Dermis blood vessel endothelial cell (primary cell): Measurements from ENCODE around the gene SLC49A4. TPM values are rescaled to one million over a fixed set of nuclear protein-coding genes. Genes with fewer than 3 reads are reported as not detected.

Experiments
- DNase-seq: peaks from one replicate; pipeline ENCODE4 v3.0.0; 2010
- total RNA-seq: library from RNA; depleted of rRNA; stranded (reverse); fragments of >200 nt; gene quantifications from 2 replicates; pipeline ENCODE4 v1.2.3, GENCODE V29; 2014

SLC49A4 gene
- total RNA-seq, 1 donor from 2014 or later: 18.7 TPM

- no peak for DNase-seq
These were observed 7.0 kb upstream of the SLC49A4 start for GRCh38 chr3:122787872-122788271.

DNA sequence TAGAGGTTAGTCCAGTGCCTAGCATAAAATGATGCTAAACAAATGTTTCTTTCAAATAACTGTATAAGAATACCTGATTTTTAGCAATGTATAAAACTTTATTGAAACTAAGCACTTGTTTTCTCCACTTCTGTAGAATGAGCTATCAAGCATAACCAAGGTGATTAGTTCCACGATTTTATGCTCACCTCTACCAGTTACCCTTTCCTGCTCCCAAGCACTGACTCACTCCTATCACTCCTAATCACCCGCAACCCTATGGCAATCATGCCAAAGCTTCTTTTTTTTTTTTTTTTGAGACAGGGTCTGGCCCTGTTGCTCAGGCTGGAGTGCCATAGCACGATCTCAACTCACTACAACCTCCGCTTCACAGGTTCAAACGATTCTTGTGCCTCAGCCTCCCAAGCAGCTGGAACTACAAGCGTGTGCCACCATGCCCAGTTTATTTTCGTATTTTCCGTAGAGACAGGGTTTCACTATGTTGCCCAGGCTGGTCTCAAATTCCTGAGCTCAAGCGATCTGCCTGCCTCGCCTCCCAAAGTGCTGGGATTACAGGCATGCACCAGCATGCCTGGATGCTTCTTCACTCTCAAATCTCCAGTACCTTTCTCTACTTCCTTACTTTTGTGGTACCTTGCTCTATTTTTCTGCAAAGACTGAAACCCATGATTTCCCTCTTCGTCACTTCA is 5.1 kb upstream of the SLC49A4 start:
- DNase-seq: no peak

DNA sequence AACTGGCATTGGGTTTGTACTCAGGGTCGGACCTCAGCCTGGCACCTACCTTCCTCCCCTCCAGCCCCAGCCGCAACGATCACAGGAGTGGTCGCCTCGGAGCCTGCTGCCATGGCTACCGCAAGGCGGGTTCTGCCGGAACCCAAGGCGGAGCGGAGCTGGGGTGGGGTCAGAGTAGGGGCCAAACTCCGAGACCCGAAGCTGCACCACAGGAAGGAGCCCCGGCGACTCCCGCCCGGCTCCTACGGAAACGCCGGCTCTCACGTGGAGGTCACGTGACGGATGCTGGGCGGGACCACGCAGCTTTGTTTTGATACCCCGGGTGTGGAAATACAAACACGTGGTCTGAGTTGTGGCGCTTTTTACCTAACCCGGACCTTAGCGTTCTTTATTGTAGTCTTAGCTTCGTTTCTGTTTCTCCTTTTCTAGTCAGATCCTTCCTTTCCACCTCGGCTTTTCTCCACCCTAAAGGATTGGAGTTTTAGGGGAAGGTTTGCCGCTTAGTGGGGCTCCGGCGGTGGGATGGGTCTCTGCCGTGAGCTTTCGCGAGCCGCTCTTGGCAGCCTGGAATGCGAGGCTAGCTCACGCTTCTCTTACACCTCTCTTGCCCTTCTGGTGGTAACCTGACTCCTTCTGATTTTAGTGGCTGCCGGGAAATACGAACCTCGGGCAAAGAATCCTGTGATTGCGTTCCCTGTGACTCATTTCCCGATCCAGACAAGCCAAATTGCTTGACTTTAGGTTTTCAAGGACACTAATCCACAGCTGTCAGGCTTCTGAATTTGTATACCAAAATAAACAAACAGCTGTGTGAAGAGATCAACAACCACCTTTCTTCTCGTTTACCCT is 1.1 kb upstream of the SLC49A4 start, which contains the start of gene HSPBAP1:
Gene HSPBAP1 (minus strand): TSS at position 264 of the 849 bp plus-strand sequence. CDS start 151 bp downstream, at position 113.
- peak; percentile 94 for DNase-seq

GRCh38 chr3:122794483-122794778 is 438 bp upstream of the SLC49A4 start:
- no peak for DNase-seq

DNA sequence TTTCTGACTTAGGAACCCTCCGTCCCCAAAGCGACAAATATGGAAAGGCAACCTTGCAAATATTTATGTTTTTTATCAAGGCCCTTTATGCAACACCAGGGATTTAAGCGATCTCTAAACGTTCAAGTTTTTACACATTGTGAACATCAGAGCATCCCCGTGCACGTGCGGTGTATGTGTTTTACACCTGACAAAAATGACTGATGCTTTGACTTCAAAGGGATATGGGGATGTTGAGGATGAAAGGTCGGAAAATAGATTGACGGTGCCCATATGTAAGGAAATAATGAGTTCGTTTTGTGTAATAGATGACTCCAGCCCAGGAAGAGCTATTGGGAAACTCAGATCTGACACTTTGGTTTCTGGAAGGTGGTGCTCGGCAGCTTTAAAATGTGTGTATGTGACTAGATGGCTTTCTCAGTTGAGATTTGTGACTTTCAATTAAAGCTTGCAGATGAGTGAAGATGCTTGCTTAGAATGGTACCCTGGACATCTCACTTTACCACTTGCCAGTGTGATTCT is 866 bp downstream of the SLC49A4 start:
- DNase-seq: no peak

GRCh38 chr3:122797291-122797690 is 2.4 kb downstream of the SLC49A4 start:
- DNase-seq: no peak

GRCh38 chr3:122799322-122799721 is 4.5 kb downstream of the SLC49A4 start:
- no peak for DNase-seq

DNA sequence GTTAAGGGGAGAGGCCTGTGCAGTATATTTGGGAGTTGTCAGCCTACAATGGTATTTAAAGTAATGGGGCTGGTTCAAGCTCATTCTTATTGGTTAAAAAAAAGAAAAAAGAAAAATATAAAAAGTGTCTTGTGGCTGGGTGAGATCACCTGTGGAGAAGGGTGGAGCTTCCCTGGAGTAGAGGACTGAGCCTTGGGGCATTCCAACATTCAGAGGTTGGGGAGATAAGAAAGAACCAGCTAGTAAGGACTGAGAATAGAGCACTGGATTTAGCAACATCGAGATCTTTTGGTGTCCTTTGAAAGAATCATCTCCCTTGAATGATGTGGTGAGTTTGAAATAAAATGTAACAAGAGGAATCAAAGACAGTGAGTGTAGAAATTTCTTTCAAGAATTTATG is 5.2 kb downstream of the SLC49A4 start:
- DNase-seq: no peak

GRCh38 chr3:122800706-122801237 is 5.9 kb downstream of the SLC49A4 start:
- DNase-seq: no peak

DNA sequence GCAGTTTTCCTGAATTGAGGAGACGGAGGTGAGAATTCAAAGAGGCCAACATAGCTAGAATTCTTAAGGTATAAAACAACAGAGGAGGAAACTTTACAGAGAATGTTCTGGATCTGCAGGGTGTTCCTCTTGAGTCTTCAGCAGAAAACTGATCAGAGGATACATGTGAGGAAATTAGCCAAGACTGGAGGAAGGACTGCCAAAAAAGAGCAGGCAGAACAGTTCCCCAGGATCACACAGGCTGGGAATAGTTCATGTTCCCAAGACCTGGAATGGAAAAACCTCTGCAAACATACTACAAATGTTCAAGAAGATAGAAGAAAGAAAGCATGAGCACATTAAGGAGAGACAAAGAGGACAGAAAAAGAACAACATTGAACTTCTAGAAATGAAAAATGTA is 7.5 kb downstream of the SLC49A4 start:
- no peak for DNase-seq

- DNase-seq: no peak
These were observed 9.1 kb downstream of the SLC49A4 start for GRCh38 chr3:122803977-122804376.

DNA sequence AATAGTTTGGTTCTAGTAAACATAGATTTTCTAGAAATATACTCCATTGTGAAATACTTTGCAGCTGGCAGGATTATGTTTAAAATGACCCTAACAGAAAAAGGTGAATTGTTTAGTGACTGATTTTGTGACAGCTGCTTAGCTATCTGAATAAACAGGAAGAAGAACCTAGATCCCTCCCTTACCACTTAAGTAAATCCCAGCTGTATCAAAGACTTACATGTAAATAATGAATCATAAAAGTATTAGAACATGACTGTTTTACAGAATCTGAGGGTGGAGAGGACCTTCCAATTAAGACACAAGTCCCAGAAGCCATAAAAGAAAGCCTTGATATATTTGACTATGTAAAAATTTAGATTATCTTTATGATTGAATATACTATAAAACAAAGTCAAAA is 15.9 kb downstream of the SLC49A4 start:
- DNase-seq: no peak

- DNase-seq: no peak
These were observed 21.7 kb downstream of the SLC49A4 start for GRCh38 chr3:122816587-122816986.

DNA sequence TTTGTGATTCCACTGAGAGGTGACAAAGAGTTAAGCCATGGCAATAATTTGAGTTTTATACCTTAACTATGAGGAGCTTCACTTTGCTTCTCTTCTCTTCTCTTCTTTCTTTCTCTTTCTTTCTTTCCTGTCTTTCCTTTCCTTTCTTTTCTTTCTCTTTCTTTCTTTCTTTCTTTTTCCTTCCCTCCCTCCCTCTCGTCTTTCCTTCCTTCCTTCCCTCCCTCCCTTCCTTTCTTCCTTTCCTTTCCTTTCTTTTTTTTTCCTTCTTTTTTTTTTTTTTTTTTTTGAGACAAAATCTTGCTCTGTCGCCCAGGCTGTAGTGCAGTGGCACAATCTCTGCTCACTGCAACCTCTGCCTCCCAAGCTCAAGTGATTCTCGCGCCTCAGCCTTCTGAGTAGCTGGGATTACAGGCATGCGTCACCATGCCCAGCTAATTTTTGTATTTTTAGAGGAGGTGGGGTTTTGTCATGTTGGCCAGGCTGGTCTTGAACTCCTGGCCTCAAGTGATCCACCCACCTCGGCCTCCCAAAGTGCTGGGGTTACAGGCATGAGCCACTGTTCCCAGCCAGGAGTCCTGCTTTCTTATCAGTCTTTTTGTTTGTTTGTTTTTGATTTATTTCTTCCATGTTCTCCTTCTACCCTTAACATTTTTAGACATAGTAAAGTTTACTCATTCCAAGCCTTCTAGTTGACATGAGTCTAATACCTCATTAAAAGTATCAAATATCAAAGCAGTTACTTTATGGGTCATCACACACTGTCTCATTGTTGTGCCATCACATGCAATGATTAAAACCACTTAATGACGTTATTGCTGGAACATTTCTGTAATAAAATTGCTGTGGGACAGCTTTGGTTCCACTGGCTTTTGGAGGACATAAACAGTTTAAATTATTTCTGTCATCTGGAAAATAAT is 29.9 kb downstream of the SLC49A4 start:
- DNase-seq: no peak

- no peak for DNase-seq
These were observed 30.6 kb downstream of the SLC49A4 start for GRCh38 chr3:122825460-122825859.

DNA sequence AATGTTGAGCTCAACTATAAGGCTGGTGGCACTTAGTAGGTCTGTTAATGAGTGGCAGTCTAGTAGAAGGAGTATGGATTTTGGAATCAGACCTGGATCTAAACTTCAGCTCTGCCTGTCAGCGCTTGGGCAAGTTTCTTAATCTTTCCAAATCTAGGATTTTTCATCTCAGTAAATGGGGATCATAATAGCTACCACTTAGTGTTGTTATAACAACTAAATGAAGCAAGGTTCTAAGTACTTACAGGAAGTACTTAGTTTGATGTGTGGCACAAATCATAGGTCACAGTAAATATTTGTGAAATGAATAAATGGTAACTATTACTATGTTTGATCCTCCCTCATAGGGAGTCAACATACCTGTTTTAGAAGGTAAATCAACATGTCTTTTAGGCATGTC is 31.4 kb downstream of the SLC49A4 start:
- DNase-seq: no peak

DNA sequence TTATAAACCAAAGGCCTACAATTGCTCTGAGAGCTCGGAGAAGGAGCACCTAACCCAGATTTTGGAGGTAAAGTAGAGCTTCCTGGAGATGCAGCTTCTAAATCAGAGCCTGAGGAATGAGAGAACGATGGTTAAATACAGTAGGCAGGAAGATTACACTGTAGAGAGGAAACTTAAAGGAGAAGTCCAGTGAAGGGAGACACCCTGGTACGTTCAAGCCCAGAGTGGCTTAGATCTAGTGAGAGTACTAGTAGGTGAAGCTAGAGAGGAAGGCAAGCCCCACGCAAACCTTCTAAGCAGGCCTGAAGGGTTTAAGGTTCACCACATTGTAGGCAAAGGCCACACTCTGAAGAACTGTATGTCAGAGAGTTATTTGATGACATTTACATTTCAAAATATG is 33.4 kb downstream of the SLC49A4 start:
- DNase-seq: no peak

- no peak for DNase-seq
These were observed 40.7 kb downstream of the SLC49A4 start for GRCh38 chr3:122835590-122835989.

DNA sequence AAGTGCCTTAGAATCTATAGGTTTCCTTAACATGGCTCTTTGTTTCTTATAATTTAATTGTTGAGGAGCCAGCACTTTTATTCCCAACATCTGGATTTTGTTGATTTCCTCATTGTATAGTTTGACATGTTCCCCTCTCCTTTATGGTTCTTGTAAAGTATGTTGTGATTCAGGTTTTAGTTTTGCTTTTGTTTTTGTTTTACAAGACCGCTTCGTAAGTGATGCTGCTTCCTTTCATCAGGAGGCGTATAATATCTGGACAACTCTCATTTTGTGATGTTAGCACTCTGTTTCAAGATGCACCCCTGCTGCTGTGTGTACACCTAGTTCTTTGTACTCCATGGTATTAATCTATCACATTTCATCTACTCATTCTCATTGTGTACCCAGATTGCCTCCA is 48.7 kb downstream of the SLC49A4 start:
- no peak for DNase-seq

- DNase-seq: no peak
These were observed 62.1 kb downstream of the SLC49A4 start for GRCh38 chr3:122857019-122857418.

DNA sequence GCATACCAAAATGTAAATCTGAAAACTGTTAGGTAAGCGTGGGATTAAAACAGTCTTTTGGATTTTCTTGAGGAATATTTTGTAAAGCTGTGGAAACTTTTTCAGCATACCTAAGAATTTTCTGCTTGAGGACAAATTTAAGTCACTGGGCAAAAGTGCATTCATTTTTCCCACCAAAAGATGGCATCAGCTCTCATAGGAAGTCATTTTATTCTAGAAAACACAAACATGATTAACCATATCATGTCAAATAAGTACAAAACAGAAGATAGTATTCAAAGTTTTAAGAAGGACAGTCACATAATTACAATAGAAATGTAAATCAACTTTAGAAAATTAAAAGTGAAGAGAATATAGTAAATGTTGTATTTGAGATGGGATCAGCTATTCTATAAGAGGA is 63.5 kb downstream of the SLC49A4 start:
- peak; percentile 55 for DNase-seq

- DNase-seq: no peak
These were observed 64.3 kb downstream of the SLC49A4 start for GRCh38 chr3:122859021-122859805.
